Uterus (tissue), 2 donors: ENCODE measurements around the gene PPM1M.

ENCODE experiments used
- POLR2A ChIP-seq, 2 donors: fragments of 450-650 bp; IDR thresholded peaks; one replicate each; pipeline ENCODE4 v1.6.1; 2016; ENCODE audit warnings: antibody characterized with exemption in 2 of 2, mild to moderate bottlenecking in 1 of 2, moderate library complexity in 1 of 2
- TF ChIP-seq, protein P1 (sequence below), 4 experiments: fragments of 200-600 bp in 2 of 4; fragments of 450-650 bp in 2 of 4; sonication (generic) in 2 of 4; IDR thresholded peaks; one replicate each; pipeline ENCODE4 v1.5.1; 2016 to 2019; ENCODE audit warnings: antibody characterized with exemption in 4 of 4, mild to moderate bottlenecking in 2 of 4, moderate library complexity in 1 of 4

GRCh38 chr3:52257911-52258310, 12.4 kb downstream of the PPM1M start:
- TF ChIP-seq, protein P1, sequence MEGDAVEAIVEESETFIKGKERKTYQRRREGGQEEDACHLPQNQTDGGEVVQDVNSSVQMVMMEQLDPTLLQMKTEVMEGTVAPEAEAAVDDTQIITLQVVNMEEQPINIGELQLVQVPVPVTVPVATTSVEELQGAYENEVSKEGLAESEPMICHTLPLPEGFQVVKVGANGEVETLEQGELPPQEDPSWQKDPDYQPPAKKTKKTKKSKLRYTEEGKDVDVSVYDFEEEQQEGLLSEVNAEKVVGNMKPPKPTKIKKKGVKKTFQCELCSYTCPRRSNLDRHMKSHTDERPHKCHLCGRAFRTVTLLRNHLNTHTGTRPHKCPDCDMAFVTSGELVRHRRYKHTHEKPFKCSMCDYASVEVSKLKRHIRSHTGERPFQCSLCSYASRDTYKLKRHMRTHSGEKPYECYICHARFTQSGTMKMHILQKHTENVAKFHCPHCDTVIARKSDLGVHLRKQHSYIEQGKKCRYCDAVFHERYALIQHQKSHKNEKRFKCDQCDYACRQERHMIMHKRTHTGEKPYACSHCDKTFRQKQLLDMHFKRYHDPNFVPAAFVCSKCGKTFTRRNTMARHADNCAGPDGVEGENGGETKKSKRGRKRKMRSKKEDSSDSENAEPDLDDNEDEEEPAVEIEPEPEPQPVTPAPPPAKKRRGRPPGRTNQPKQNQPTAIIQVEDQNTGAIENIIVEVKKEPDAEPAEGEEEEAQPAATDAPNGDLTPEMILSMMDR (IDR thresholded peaks at IDR 0.05), result no peak
- TF ChIP-seq POLR2A (IDR thresholded peaks at IDR 0.05), result no peak
